CD14-positive monocyte (primary cell): ENCODE measurements around the gene COLQ. TPM values are rescaled to one million over a fixed set of nuclear protein-coding genes. Genes with fewer than 3 reads are reported as not detected.
A peak's percentile ranks its signal among the peaks of the same experiment; 100 is the strongest.

Experiments used
- DNase-seq, 3 donors: peaks; one replicate each; pipeline ENCODE4 v3.0.0-alpha.2; 2011 to 2022
- H2AFZ ChIP-seq: 2 replicates; pipeline ENCODE4 v1.6.0; 2012; ENCODE audit warnings: mild to moderate bottlenecking, low read depth, low read length, inconsistent platforms; ENCODE audit not compliant: insufficient read depth, poor library complexity, severe bottlenecking
- H3K27ac ChIP-seq, 2 donors: 1 replicate in 1 of 2; 2 replicates in 1 of 2; pipeline ENCODE4 v1.5.1; 2012 to 2013; ENCODE audit warnings: low read length in 2 of 2, control low read depth in 1 of 2, inconsistent platforms in 1 of 2, low read depth in 1 of 2, mild to moderate bottlenecking in 1 of 2
- H3K27me3 ChIP-seq, 2 donors: one replicate each; pipeline versions ENCODE4 v1.6.0 to v1.6.1; 2011 to 2013; ENCODE audit warnings: low read length in 2 of 2; ENCODE audit not compliant: control insufficient read depth in 2 of 2, insufficient read depth in 2 of 2
- H3K36me3 ChIP-seq, 2 donors: replicated peaks in 1 of 2; 1 replicate in 1 of 2; 2 replicates in 1 of 2; pipeline versions ENCODE4 v1.5.1 to v1.6.1; 2012 to 2013; ENCODE audit warnings: low read length in 2 of 2, control low read depth in 1 of 2, inconsistent platforms in 1 of 2, mild to moderate bottlenecking in 1 of 2; ENCODE audit not compliant: insufficient read depth in 2 of 2, control insufficient read depth in 1 of 2
- H3K4me1 ChIP-seq, 2 donors: 1 replicate in 1 of 2; 2 replicates in 1 of 2; pipeline versions ENCODE4 v1.5.1 to v1.6.1; 2012 to 2013; ENCODE audit warnings: low read length in 2 of 2, control low read depth in 1 of 2, inconsistent platforms in 1 of 2, mild to moderate bottlenecking in 1 of 2, moderate library complexity in 1 of 2; ENCODE audit not compliant: insufficient read depth in 2 of 2, control insufficient read depth in 1 of 2
- H3K4me2 ChIP-seq: replicated peaks from 2 replicates; pipeline ENCODE3; 2012; ENCODE audit warnings: low read length, moderate library complexity, mild to moderate bottlenecking; ENCODE audit not compliant: poor library complexity, severe bottlenecking; ENCODE audit errors: extremely low read depth
- H3K4me3 ChIP-seq, 3 experiments: fragments of 200-600 bp in 1 of 3; sonication (generic) in 1 of 3; replicated peaks in 1 of 3; 1 replicate in 2 of 3; 2 replicates in 1 of 3; pipeline ENCODE4 v1.5.1; 2011 to 2013; ENCODE audit warnings: low read length in 3 of 3, mild to moderate bottlenecking in 3 of 3, control low read depth in 2 of 3, low read depth in 2 of 3, inconsistent platforms in 1 of 3, moderate library complexity in 1 of 3
- H3K79me2 ChIP-seq: 2 replicates; pipeline ENCODE4 v1.6.0; 2012; ENCODE audit warnings: mild to moderate bottlenecking, control low read depth, inconsistent platforms, low read length, moderate library complexity; ENCODE audit not compliant: insufficient read depth
- H3K9ac ChIP-seq: 2 replicates; pipeline ENCODE4 v1.6.0; 2017; ENCODE audit warnings: low read length, mild to moderate bottlenecking; ENCODE audit not compliant: insufficient read depth, poor library complexity, severe bottlenecking
- H3K9me3 ChIP-seq, 2 donors: replicated peaks in 1 of 2; 1 replicate in 1 of 2; 2 replicates in 1 of 2; pipeline versions ENCODE4 v1.5.1 to v1.6.1; 2012 to 2013; ENCODE audit warnings: low read length in 2 of 2, control low read depth in 1 of 2; ENCODE audit not compliant: control insufficient read depth in 1 of 2, insufficient read depth in 1 of 2
- H4K20me1 ChIP-seq: 2 replicates; pipeline ENCODE4 v1.6.0; 2012; ENCODE audit warnings: mild to moderate bottlenecking, low read length, control low read depth, moderate library complexity; ENCODE audit not compliant: insufficient read depth
- H3K27ac Mint-ChIP-seq, 7 donors: one replicate each; pipeline ENCODE4 v1.8.0; 2020; ENCODE audit warnings: mild to moderate bottlenecking in 7 of 7, mixed read lengths in 7 of 7, moderate library complexity in 6 of 7, inconsistent platforms in 2 of 7
- H3K27me3 Mint-ChIP-seq, 3 donors: one replicate each; pipeline ENCODE4 v1.8.0; 2021 to 2022; ENCODE audit warnings: low read depth in 3 of 3, mild to moderate bottlenecking in 3 of 3, mixed read lengths in 3 of 3, moderate library complexity in 3 of 3, inconsistent platforms in 1 of 3
- H3K36me3 Mint-ChIP-seq, 2 donors: one replicate each; pipeline ENCODE4 v1.8.0; 2020; ENCODE audit warnings: mixed read lengths in 2 of 2, inconsistent platforms in 1 of 2, mild to moderate bottlenecking in 1 of 2
- H3K4me1 Mint-ChIP-seq: one replicate; pipeline ENCODE4 v1.8.0; 2020; ENCODE audit warnings: mild to moderate bottlenecking, mixed read lengths
- H3K4me3 Mint-ChIP-seq, 2 donors: one replicate each; pipeline ENCODE4 v1.8.0; 2020; ENCODE audit warnings: mild to moderate bottlenecking in 2 of 2, mixed read lengths in 2 of 2, moderate library complexity in 1 of 2
- H3K9me3 Mint-ChIP-seq, 7 donors: one replicate each; pipeline ENCODE4 v1.8.0; 2020 to 2022; ENCODE audit warnings: mixed read lengths in 7 of 7, mild to moderate bottlenecking in 6 of 7, moderate library complexity in 6 of 7, inconsistent platforms in 2 of 7
- WGBS: methylation state at CpG from one replicate; pipeline ENCODE4 v1.1.5; 2013; ENCODE audit warnings: missing lambda C conversion rate; ENCODE audit not compliant: insufficient coverage; 5-methylcytosine and 5-hydroxymethylcytosine counted together
- intact Hi-C, 2 donors: fragments of 100-400 bp; cut with micrococcal nuclease; formaldehyde crosslinking; loops; one replicate each; pipeline versions ENCODE4 v1.15.0 to v1.15.1; 2023
- polyA plus RNA-seq, 3 donors: library from polyadenylated mRNA; depleted of rRNA in 1 of 3; unstranded in 2 of 3; stranded (reverse) in 1 of 3; fragments of 300-500 nt in 2 of 3; fragments of >200 nt in 1 of 3; fragmentation: Illumina TruSeq in 2 of 3; gene quantifications; 1 replicate in 2 of 3; 2 replicates in 1 of 3; pipeline ENCODE4 v1.2.3, GENCODE V29; 2012 to 2021
- TF ChIP-seq, protein P1 (sequence below): fragments of 200-600 bp; IDR thresholded peaks from one replicate; pipeline ENCODE4 v1.8.0; 2022; ENCODE audit warnings: antibody characterized with exemption, mild to moderate bottlenecking

Gene COLQ
- polyA plus RNA-seq, 3 donors = 0.23 to 1.9 (median 0.73) TPM

DNA sequence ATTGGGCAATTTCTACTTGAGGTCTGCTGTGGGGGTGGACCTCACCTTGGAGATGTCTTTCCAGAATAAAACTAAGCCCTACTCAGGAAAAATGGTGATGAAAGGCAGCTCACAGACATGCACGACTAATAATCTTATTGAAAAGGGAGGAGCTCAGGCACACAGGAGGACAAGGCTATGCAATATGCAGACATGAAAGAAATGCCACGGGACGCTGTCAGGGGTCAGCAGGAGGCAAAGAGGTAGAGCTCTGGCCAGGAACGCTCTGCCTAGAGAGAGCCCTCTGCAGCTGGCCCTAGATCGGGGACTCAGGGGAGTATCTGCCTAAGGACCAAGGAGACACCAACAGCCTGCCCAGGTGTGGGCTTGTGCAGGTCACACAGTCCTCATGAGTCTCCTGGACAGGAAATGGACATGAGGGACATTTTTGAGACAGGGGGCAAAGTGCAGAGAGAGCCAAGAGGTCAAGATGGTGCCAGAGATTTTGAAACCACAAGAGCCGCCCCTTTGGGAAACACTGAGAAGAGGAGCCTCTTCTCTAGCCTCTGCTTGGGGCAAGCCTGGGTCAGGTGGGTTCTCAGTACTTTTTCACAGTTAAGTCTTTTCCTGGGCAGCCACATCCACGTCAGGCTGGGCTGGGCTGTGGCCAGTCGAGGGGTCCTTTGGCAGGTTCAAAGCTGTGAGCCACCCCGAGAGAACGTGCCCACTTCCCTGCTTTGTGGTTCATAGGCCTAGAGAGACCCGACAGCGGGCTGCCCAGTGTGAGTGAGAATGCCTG, 70.9 kb downstream of the COLQ start:
- TF ChIP-seq, protein P1, sequence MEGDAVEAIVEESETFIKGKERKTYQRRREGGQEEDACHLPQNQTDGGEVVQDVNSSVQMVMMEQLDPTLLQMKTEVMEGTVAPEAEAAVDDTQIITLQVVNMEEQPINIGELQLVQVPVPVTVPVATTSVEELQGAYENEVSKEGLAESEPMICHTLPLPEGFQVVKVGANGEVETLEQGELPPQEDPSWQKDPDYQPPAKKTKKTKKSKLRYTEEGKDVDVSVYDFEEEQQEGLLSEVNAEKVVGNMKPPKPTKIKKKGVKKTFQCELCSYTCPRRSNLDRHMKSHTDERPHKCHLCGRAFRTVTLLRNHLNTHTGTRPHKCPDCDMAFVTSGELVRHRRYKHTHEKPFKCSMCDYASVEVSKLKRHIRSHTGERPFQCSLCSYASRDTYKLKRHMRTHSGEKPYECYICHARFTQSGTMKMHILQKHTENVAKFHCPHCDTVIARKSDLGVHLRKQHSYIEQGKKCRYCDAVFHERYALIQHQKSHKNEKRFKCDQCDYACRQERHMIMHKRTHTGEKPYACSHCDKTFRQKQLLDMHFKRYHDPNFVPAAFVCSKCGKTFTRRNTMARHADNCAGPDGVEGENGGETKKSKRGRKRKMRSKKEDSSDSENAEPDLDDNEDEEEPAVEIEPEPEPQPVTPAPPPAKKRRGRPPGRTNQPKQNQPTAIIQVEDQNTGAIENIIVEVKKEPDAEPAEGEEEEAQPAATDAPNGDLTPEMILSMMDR = no peak
- DNase-seq = no peak
- Histone ChIP-seq H3K36me3 (peaks cover 0 to 3% of the 10 kb centered on the region in 2 donors), H3K4me3 (no peak overlapping the region), H3K4me2 (no peak overlapping the region), H3K79me2 (no peaks in the 10 kb centered on the region), H3K27me3 (no peaks in the 10 kb centered on the region), H3K27ac (no peak overlapping the region), H2AFZ (no peak overlapping the region), H4K20me1 (no peaks in the 10 kb centered on the region), H3K4me1 (peaks cover 0 to 5% of the 10 kb centered on the region in 2 donors), H3K9me3 (no peaks in the 10 kb centered on the region), H3K9ac (no peak overlapping the region)
- 97% methylated on average over 11 of the region's 12 CpGs for WGBS
- H3K9me3 Mint-ChIP-seq = peaks cover 0 to 3% (median 0%) of the 10 kb centered on the region in 7 donors
- peaks cover 0 to 4% (median 3%) of the 10 kb centered on the region in 3 donors for H3K27me3 Mint-ChIP-seq
- H3K36me3 Mint-ChIP-seq = peaks cover 17 to 21% of the 10 kb centered on the region in 2 donors
- H3K4me3 Mint-ChIP-seq = no peak overlapping the region
- H3K27ac Mint-ChIP-seq = no peak overlapping the region
- H3K4me1 Mint-ChIP-seq = peaks cover 4% of the 10 kb centered on the region
- intact Hi-C loops = no loop called here

DNA sequence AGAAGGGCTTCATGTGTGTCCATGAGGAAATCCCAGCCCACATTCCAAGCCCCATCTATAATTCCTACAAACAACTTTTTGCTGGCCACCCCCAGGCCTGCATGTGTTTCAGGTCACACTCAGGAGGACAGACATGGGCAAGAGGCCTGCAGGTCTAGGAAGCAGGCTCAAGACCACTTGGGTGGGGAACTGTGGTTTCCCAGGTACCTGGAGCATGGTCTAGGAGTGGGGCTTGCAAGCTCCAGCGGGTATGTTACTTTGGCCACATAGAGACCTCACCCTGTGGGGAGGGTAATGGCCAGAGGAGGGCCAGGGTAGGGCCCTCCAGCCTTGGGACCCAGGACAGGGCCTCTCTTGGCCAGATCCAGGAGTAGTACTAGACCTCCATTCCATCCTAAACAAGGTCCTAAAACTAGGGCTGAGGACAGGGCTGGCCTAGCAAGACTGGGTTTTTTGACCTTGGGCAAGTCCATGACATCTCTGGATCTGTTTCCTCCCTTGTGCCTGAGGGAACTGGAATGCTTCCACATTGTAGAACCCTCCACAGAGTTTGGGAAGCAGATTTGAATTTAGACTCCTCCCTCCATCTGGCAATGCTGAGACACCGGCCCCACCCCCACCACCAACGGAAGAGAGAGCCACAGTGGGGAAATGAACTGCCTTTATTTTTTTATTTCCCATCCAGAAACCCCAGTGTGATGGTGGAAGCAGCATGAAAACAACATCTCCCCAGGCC, 71.8 kb downstream of the COLQ start:
- no peak overlapping the region for H3K4me2 ChIP-seq
- H3K36me3 Mint-ChIP-seq = peaks cover 26 to 29% of the 10 kb centered on the region in 2 donors
- H3K4me3 ChIP-seq = no peak overlapping the region
- no peaks in the 10 kb centered on the region for H3K79me2 ChIP-seq
- no peaks in the 10 kb centered on the region for H3K27me3 ChIP-seq
- H3K4me3 Mint-ChIP-seq = no peak overlapping the region
- no peak for DNase-seq
- peak overlapping the region in 2 of 7 donors; percentile 27 to 38 for H3K27ac Mint-ChIP-seq
- H3K9ac ChIP-seq = no peak overlapping the region
- no peaks in the 10 kb centered on the region for H4K20me1 ChIP-seq
- no peaks in the 10 kb centered on the region for H3K9me3 ChIP-seq
- intact Hi-C loops = loop anchor here in 1 of 2 donors (10.0 kb wide), 1 partner anchor 105 kb away; no protein-coding TSS in a partner anchor
- H3K27me3 Mint-ChIP-seq = peaks cover 0 to 4% (median 3%) of the 10 kb centered on the region in 3 donors
- TF ChIP-seq, protein P1 = no peak
- 100% methylated on average over 1 of the region's 3 CpGs for WGBS
- H2AFZ ChIP-seq = no peak overlapping the region
- peaks cover 4% of the 10 kb centered on the region for H3K4me1 Mint-ChIP-seq
- H3K36me3 ChIP-seq = peaks cover 0 to 4% of the 10 kb centered on the region in 2 donors
- peaks cover 0 to 5% of the 10 kb centered on the region in 2 donors for H3K4me1 ChIP-seq
- H3K27ac ChIP-seq = no peak overlapping the region
- H3K9me3 Mint-ChIP-seq = peaks cover 0 to 3% (median 0%) of the 10 kb centered on the region in 7 donors
